Dedifferentiated amniotic fluid mesenchymal stem cell (primary cell): ENCODE measurements around the gene IGFBPL1.
"Not testable (repeated sequence)": the region's sequence is repeated elsewhere in the genome, so short reads cannot be mapped to it uniquely, and the experiment has no call there.

Experiments used
- DNase-seq: peaks from one replicate; pipeline ENCODE4 v3.0.0-alpha.2; 2016; ENCODE audit errors: extremely low spot score

The IGFBPL1 gene

GRCh38 chr9:38431116-38431515 lies 6.9 kb upstream of the IGFBPL1 start:
- DNase-seq, result no peak

DNA sequence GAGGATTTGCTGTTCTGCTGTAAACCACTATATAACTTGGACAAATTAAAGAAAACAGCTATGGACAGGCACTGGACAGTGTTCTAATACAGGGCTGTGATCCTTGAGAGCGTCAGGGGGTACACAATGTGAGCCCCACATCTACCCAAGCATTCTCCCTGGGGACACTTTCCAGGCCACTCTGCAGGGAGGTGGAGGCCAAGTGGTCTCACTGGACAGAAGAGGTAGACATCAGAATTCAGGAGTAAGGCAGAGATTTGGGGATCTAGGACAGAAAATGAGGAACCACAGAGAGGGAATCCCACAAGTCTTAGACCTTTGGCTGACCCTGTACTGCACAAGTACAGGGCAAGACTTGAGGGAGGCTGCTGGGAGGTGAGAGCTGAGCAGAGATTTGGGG lies 3.8 kb upstream of the IGFBPL1 start:
- no peak for DNase-seq

GRCh38 chr9:38424918-38425317 lies 664 bp upstream of the IGFBPL1 start:
- DNase-seq, result no peak

DNA sequence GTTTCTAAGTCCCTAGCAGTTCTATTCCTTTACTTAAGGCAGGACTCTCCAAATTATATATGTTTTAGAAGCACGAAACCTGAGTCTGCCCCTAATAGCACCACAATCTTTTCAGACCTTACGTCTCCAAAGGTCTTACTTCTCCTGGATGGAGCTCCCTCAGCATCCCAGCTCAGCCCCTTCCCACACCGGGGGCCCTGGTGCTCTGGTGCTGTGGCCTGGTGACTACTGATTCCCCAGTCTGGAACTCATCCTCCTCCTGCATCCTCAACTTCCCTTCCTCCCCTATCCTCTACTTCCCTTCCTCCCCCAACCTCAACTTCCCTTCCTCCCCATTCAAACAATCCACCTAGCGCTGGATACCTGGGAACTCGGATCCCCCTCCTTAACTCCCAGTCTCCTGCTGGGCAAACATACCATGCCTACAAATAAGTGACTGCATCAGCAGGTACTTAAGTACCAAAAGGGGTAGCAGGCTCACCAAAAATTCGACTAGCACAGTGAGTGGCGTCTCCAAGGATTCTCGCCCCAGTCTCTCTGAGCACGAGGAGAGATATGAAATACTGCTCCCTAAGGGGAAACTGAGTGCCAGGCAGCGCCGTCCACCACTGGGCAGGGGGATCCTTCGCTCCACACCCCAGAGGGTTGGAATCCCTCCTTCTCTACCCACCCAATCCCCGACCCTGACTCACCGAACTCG lies 831 bp downstream of the IGFBPL1 start:
- no peak for DNase-seq

GRCh38 chr9:38422555-38423260 lies 1.5 kb downstream of the IGFBPL1 start:
- DNase-seq, result no peak

GRCh38 chr9:38421498-38422211 lies 2.6 kb downstream of the IGFBPL1 start:
- no peak for DNase-seq

- no peak for DNase-seq
Observed at GRCh38 chr9:38419181-38419580, 5.1 kb downstream of the IGFBPL1 start.

DNA sequence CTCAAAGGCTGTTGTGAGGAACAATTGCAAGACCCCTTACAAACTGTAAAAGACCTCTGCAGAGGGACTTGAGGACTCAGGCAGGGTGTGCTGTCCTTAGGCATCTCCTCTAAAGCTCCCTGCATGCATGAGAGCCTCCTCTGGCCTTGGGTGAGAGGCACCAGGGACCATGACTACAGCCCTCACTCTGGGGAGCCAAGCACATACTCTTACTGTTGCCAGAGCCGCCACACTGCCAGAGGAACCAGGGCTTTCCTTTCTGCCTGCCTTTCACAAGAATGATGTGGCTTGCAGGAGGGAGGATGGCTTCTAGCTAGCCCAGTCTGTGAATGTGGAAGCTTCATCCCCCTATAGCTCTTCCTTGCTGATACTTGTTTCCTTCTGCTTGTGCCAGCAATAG lies 5.9 kb downstream of the IGFBPL1 start:
- no peak for DNase-seq

- no peak for DNase-seq
Observed at GRCh38 chr9:38417003-38417945, 7.0 kb downstream of the IGFBPL1 start.

DNA sequence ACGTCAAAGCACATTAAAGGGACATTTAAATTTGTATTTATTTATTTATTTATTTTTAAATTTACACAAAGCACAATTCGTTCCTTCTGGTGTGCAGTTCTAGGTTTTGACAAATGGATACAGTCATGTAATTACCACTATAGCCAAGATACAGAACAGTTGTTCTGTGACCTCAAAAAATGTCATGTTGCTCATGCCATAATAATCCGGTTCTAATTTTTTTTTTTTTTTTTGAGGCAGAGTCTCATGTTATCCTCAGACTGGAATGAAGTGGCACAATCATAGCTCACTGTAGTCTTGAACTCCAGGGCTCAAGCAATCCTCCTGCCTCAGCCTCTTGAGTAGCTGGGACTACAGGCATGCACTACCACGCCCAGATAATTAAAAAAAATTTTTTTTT lies 7.8 kb downstream of the IGFBPL1 start:
- DNase-seq, result no peak

- DNase-seq, result no peak
Observed at GRCh38 chr9:38415856-38416255, 8.4 kb downstream of the IGFBPL1 start.

DNA sequence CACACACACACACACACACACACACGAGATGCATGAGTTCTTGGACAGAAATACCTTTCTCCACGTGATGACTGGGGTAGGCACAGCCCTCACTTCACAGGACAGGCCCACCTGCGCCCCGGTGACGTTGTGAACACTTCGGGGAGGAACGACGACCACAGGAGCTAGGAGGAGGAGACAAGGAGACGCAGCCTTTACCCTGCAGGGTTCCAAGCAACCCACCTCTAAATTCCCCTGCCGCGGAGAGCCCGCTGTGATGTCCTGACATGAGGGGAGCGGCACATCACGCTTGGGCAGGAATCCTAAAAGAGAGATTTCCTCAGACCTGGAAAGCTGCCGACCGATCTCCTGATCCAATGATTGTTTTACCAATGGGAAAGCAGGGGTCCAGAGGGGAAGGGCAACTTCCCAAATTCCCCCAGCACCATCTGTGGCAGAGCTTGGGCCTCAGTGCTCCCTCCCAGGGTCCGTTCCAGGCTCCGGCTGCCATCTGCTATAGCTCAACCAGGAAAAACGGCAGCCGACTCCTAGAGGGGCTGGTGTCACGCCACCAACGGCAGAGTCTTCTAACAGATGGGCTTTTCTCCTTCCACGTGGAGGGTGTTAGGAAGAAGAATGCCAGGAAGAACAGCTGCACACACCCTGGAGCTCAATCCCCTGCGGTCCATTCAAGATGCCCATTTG lies 10.1 kb downstream of the IGFBPL1 start:
- no peak for DNase-seq

GRCh38 chr9:38413283-38413682 lies 11.0 kb downstream of the IGFBPL1 start:
- no peak for DNase-seq

- DNase-seq, result no peak
Observed at GRCh38 chr9:38412751-38413150, 11.5 kb downstream of the IGFBPL1 start.

- DNase-seq, result no peak
Observed at GRCh38 chr9:38408719-38409118, 15.5 kb downstream of the IGFBPL1 start.

DNA sequence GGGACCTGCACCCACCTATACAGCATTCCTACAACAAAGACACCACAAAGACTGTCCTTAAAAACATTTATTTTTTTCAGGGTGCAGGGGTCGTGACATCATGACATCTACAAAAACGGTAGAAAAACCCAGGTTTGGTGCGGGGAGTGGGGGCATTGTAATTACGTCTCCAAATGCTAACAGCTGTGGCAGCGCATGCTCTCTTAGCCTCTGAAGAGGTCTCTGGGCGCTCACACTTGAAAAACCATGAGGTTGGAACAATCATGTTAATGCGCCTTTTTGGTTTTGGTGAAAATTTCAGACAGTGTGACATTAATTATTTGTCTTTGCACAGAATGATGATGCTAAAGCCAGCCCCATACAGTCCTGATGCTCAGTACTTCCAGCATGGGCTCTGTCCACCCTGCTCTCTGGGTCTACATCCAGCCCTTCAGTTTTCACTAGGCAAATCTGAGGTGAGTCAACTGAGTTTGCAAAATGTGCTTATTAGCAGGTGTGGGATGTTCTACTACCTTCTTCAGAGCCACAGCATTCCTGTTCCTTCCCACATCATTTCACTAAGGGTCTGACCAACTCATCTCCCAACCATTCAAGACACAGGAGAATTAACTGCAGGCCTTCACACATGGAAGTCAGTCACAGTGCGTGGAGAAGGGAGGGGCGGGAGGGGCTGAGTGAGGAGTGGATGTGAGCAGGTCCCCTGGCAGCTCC lies 17.6 kb downstream of the IGFBPL1 start:
- DNase-seq, result no peak

- DNase-seq, result no peak
Observed at GRCh38 chr9:38405785-38406184, 18.5 kb downstream of the IGFBPL1 start.

DNA sequence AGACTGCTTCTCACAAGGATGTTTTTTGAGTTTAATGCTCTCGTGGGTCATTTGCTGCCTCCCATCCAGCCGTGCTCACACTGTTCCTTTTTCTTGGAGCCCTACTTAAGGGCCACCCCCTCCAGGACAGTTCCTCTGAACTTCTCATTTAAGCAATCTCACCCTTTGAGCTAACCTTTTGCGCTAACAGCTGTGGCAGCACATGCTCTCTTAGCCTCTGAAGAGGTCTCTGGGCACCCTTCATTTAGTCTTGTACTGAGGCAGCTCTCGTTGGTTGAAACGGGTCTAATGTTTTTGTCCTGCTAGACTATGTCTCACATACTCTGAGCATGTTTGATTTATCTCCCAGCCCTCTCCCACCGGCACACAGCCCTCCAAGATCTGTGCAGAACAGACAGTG lies 19.9 kb downstream of the IGFBPL1 start:
- DNase-seq, result no peak

- DNase-seq, result no peak
Observed at GRCh38 chr9:38401994-38402393, 22.3 kb downstream of the IGFBPL1 start.

DNA sequence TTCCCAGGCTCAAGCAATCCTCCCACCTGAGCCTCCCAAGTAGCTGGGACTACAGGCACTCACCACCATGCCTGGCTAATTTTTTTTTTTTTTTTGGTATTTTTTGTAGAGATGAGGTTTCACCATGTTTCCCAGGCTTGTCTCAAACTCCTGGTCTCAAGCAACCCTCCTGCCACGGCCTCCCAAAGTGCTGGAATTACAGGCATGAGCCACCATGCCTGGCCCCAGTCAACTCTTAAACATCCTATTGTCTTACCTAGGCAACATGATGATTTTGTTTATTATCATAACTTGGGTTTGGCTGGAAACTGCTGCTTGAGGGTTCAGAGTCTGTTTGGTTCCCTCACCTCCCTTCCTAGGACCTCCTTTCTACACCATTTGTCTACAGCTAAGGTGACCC lies 25.1 kb downstream of the IGFBPL1 start:
- not testable (repeated sequence) for DNase-seq

- DNase-seq, result no peak
Observed at GRCh38 chr9:38396371-38396671, 27.9 kb downstream of the IGFBPL1 start.
